Brain microvascular endothelial cell (primary cell): ENCODE data around the gene SPACA9.

Source experiments
- DNase-seq: peaks from one replicate; pipeline ENCODE4 v3.0.0-alpha.2; 2020
- H3K27ac ChIP-seq: fragments of 250-450 bp; sonication (Bioruptor Pico); 2 replicates; pipeline ENCODE4 v1.5.1; 2020; ENCODE audit warnings: mild to moderate bottlenecking, moderate library complexity
- H3K27me3 ChIP-seq: fragments of 250-450 bp; sonication (Bioruptor Pico); replicated peaks from 2 replicates; pipeline ENCODE4 v1.5.1; 2020; ENCODE audit warnings: mild to moderate bottlenecking
- H3K36me3 ChIP-seq: fragments of 250-450 bp; sonication (Bioruptor Pico); replicated peaks from 2 replicates; pipeline ENCODE4 v1.5.1; 2020; ENCODE audit warnings: mild to moderate bottlenecking
- H3K4me3 ChIP-seq: 2 replicates; pipeline ENCODE4 v1.5.1; 2011; ENCODE audit warnings: low read depth, mild to moderate bottlenecking, control low read depth, low read length, moderate library complexity
- CTCF ChIP-seq: IDR thresholded peaks from 2 replicates; pipeline ENCODE4 v1.5.1; 2011; ENCODE audit warnings: low read depth, mild to moderate bottlenecking, moderate library complexity, low read length, control low read depth, inconsistent platforms; ENCODE audit errors: missing control alignments
- in situ Hi-C: cut with HindIII; loops from 2 replicates; pipeline ENCODE4 v1.10.0; 2017; ENCODE audit warnings: low sequenced_read_pairs, low pct_ligation_motif_present

Gene SPACA9

DNA sequence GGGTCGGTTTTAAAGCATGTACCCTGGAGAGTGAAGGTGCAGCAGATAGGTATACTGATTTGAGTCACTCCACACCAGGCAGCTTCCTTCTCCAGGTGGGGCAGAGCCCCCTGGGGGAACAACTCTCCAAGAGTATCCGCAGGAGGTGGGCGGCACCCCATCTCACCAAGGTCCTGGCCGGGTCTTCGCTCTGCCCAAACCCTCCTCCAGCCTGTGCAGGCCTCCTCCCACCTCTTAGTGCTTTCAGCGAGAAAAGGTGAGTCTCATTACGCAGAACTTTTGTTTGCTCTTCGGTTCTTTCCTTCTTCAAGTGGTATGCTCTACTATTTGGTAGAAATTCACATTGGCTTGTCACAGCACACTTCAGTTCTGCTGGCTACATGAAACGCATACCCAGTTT lies 13.7 kb downstream of the SPACA9 start:
- no peaks in the 10 kb centered on the region for H3K27me3 ChIP-seq
- TF ChIP-seq CTCF, result no peak
- peaks cover 19% of the 10 kb centered on the region for H3K36me3 ChIP-seq
- H3K4me3 ChIP-seq, result no peak overlapping the region
- in situ Hi-C loops, result no loop called here
- no peak overlapping the region for H3K27ac ChIP-seq
- no peak for DNase-seq

- no peak overlapping the region for H3K4me3 ChIP-seq
- no peak for TF ChIP-seq CTCF
- peaks cover 28% of the 10 kb centered on the region for H3K36me3 ChIP-seq
- no peak for DNase-seq
- no peaks in the 10 kb centered on the region for H3K27me3 ChIP-seq
- H3K27ac ChIP-seq, result no peak overlapping the region
- in situ Hi-C loops, result no loop called here
Measured at GRCh38 chr9:132894346-132894745, 15.6 kb downstream of the SPACA9 start.

GRCh38 chr9:132894862-132895835 lies 16.5 kb downstream of the SPACA9 start:
- Histone ChIP-seq H3K27ac (no peak overlapping the region), H3K36me3 (peaks cover 36% of the 10 kb centered on the region), H3K27me3 (no peaks in the 10 kb centered on the region), H3K4me3 (no peak overlapping the region)
- TF ChIP-seq CTCF, result no peak
- in situ Hi-C loops, result no loop called here
- DNase-seq, result no peak

DNA sequence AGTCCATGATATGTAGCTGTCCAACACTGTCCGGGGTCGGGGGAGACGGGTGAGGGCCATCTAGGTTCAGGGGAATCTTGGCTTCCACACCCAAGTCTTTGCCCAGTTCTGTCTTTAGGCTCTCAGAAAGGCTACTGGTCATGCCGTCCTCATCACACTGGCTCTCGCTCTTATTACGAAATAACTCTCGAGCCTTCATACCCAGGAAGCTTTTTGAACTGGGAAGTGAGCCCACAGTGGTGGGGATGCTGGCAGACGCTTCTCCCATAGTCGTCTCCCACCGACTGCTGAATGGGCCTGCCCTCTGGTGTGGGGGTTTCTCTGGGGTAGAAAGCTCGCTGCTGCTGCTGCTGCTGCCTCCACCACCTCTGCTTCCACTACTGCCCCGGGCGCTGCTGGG lies 17.6 kb downstream of the SPACA9 start:
- no peaks in the 10 kb centered on the region for H3K27me3 ChIP-seq
- DNase-seq, result no peak
- in situ Hi-C loops, result no loop called here
- peaks cover 47% of the 10 kb centered on the region for H3K36me3 ChIP-seq
- H3K27ac ChIP-seq, result no peak overlapping the region
- no peak for TF ChIP-seq CTCF
- H3K4me3 ChIP-seq, result no peak overlapping the region

GRCh38 chr9:132896906-132897305 lies 18.2 kb downstream of the SPACA9 start:
- no peaks in the 10 kb centered on the region for H3K27me3 ChIP-seq
- peaks cover 49% of the 10 kb centered on the region for H3K36me3 ChIP-seq
- H3K27ac ChIP-seq, result no peak overlapping the region
- no peak for TF ChIP-seq CTCF
- no peak for DNase-seq
- in situ Hi-C loops, result no loop called here
- no peak overlapping the region for H3K4me3 ChIP-seq
